ENCODE data around the gene KRT80. TPM values are rescaled to one million over a fixed set of nuclear protein-coding genes. Genes with fewer than 3 reads are reported as not detected.
A peak's percentile ranks its signal among the peaks of the same experiment; 100 is the strongest.

KRT80 gene
- polyA plus RNA-seq, 1 donor (not counting 4 experiments of a cell fraction or from before 2014, with no cell fraction given) = 4.1 TPM

GRCh38 chr12:52185400-52185967, 6.3 kb downstream of the KRT80 start:
- peaks cover 60% of the 10 kb centered on the region for H3K4me1 ChIP-seq (ENCODE audit: control insufficient read depth, extremely low read depth, insufficient read depth, low read length)
- no peaks in the 10 kb centered on the region for H3K9me3 ChIP-seq (ENCODE audit: control insufficient read depth, low read depth, low read length)
- peak overlapping the region; percentile 20 for H2AFZ ChIP-seq (ENCODE audit: control insufficient read depth, low read length)
- no peak for DNase-seq (ENCODE audit: low read depth, low spot score)
- no peaks in the 10 kb centered on the region for H3K9me1 ChIP-seq (ENCODE audit: control insufficient read depth, extremely low read depth, insufficient read depth, low read length)
- H3K27me3 ChIP-seq (ENCODE audit: control insufficient read depth, extremely low read depth, insufficient read depth, low read length) = no peaks in the 10 kb centered on the region
- peak overlapping the region in 1 of 3 experiments; percentile 11 for H3K4me3 ChIP-seq (ENCODE audit: control insufficient read depth in 2 of 3, extremely low read depth in 1 of 3, insufficient read depth in 2 of 3, low read depth in 1 of 3, low read length in 3 of 3)
- H3K27ac ChIP-seq (ENCODE audit: control insufficient read depth, insufficient read depth, low read length) = peak overlapping the region; percentile 33
- no peaks in the 10 kb centered on the region for H3K36me3 ChIP-seq (ENCODE audit: control insufficient read depth in 2 of 2, extremely low read depth in 1 of 2, insufficient read depth in 2 of 2, low read length in 2 of 2)
- no peaks in the 10 kb centered on the region for H4K20me1 ChIP-seq (ENCODE audit: control insufficient read depth, extremely low read depth, insufficient read depth, low read length)
- dilution Hi-C loops (cut with MboI; ENCODE audit: extremely low pct_ligation_motif_present, low sequenced_read_pairs) = no loop called here
- no peak for FAIRE-seq
- no peaks in the 10 kb centered on the region for H3K79me2 ChIP-seq (ENCODE audit: control insufficient read depth, insufficient read depth, low read length)
- TF ChIP-seq EZH2 (IDR thresholded peaks at IDR 0.05; ENCODE audit: low read length) (no peak), CTCF (optimal IDR thresholded peaks at IDR 0.05 in 1 of 3, IDR thresholded peaks at IDR 0.05 in 1 of 3, conservative IDR thresholded peaks at IDR 0.05 in 1 of 3; ENCODE audit: extremely low read depth in 1 of 3, insufficient read depth in 2 of 3, low read length in 3 of 3) (no peak)
- peak overlapping the region; percentile 41 for H3K4me2 ChIP-seq (ENCODE audit: control insufficient read depth, extremely low read depth, insufficient read depth, low read depth, low read length)
- H3K9ac ChIP-seq (ENCODE audit: control insufficient read depth, extremely low read depth, insufficient read depth, low read length) = no peak overlapping the region

GRCh38 chr12:52184813-52185212, 7.0 kb downstream of the KRT80 start:
- no peak for FAIRE-seq
- DNase-seq (ENCODE audit: low read depth, low spot score) = no peak
- peaks cover 54% of the 10 kb centered on the region for H3K4me1 ChIP-seq (ENCODE audit: control insufficient read depth, extremely low read depth, insufficient read depth, low read length)
- no peak overlapping the region for H2AFZ ChIP-seq (ENCODE audit: control insufficient read depth, low read length)
- no peaks in the 10 kb centered on the region for H4K20me1 ChIP-seq (ENCODE audit: control insufficient read depth, extremely low read depth, insufficient read depth, low read length)
- dilution Hi-C loops (cut with MboI; ENCODE audit: extremely low pct_ligation_motif_present, low sequenced_read_pairs) = no loop called here
- no peaks in the 10 kb centered on the region for H3K9me3 ChIP-seq (ENCODE audit: control insufficient read depth, low read depth, low read length)
- H3K4me2 ChIP-seq (ENCODE audit: control insufficient read depth, extremely low read depth, insufficient read depth, low read depth, low read length) = peak overlapping the region; percentile 41
- no peak overlapping the region for H3K4me3 ChIP-seq (ENCODE audit: control insufficient read depth in 2 of 3, extremely low read depth in 1 of 3, insufficient read depth in 2 of 3, low read depth in 1 of 3, low read length in 3 of 3)
- no peak overlapping the region for H3K9ac ChIP-seq (ENCODE audit: control insufficient read depth, extremely low read depth, insufficient read depth, low read length)
- no peaks in the 10 kb centered on the region for H3K27me3 ChIP-seq (ENCODE audit: control insufficient read depth, extremely low read depth, insufficient read depth, low read length)
- TF ChIP-seq EZH2 (IDR thresholded peaks at IDR 0.05; ENCODE audit: low read length) (no peak), CTCF (optimal IDR thresholded peaks at IDR 0.05 in 1 of 3, IDR thresholded peaks at IDR 0.05 in 1 of 3, conservative IDR thresholded peaks at IDR 0.05 in 1 of 3; ENCODE audit: extremely low read depth in 1 of 3, insufficient read depth in 2 of 3, low read length in 3 of 3) (no peak)
- H3K27ac ChIP-seq (ENCODE audit: control insufficient read depth, insufficient read depth, low read length) = no peak overlapping the region
- no peaks in the 10 kb centered on the region for H3K36me3 ChIP-seq (ENCODE audit: control insufficient read depth in 2 of 2, extremely low read depth in 1 of 2, insufficient read depth in 2 of 2, low read length in 2 of 2)
- H3K79me2 ChIP-seq (ENCODE audit: control insufficient read depth, insufficient read depth, low read length) = no peaks in the 10 kb centered on the region
- H3K9me1 ChIP-seq (ENCODE audit: control insufficient read depth, extremely low read depth, insufficient read depth, low read length) = no peaks in the 10 kb centered on the region
